ENCODE results near the gene UPP2. TPM values are rescaled to one million over a fixed set of nuclear protein-coding genes. Genes with fewer than 3 reads are reported as not detected.

Gene UPP2
- total and polyA plus RNA-seq, 4 donors: 0.51 to 9.0 (median 1.3) TPM

DNA sequence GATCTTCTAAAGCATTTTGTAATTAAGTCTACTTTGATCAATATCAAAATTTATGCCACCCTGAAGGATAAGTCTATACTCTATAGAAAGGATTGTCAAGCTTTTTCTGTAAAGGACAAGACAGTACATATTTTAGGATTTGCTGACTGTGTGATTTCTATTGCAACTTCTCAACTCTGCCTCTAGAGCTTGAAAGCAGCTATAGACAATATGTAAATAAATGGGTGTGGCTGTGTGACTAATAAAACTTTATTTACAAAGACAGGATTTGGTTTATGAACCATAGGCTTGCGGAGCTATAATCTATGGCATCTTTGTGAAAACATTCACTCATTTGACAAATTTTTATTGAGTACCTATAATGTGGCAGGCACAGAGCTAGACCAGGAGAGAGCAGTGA is 18.4 kb downstream of the UPP2 start:
- no peaks in the 10 kb centered on the region for H3K27me3 ChIP-seq (ENCODE audit: control insufficient read depth in 4 of 4, insufficient read depth in 4 of 4, low read length in 3 of 4)
- H3K9me3 ChIP-seq (ENCODE audit: control insufficient read depth in 4 of 4, low read length in 3 of 4): no peaks in the 10 kb centered on the region
- H3K4me3 ChIP-seq (ENCODE audit: low read depth in 1 of 3, low read length in 3 of 3): no peak overlapping the region
- WGBS: 86% methylated on average over 1 of the region's 1 CpG
- DNase-seq (ENCODE audit: low spot score): no peak
- H3K4me1 ChIP-seq (ENCODE audit: control insufficient read depth in 4 of 4, insufficient read depth in 4 of 4, low read length in 3 of 4): peaks cover 0 to 7% (median 3%) of the 10 kb centered on the region in 4 donors
- no peaks in the 10 kb centered on the region for H3K36me3 ChIP-seq (ENCODE audit: control insufficient read depth in 4 of 4, insufficient read depth in 3 of 4, low read depth in 1 of 4, low read length in 3 of 4)
- no peak for TF ChIP-seq EGR1 (IDR thresholded peaks at IDR 0.05; ENCODE audit: low read depth in 2 of 2)
- TF ChIP-seq TAF1 (conservative IDR thresholded peaks at IDR 0.05): no peak
- TF ChIP-seq, protein P1, sequence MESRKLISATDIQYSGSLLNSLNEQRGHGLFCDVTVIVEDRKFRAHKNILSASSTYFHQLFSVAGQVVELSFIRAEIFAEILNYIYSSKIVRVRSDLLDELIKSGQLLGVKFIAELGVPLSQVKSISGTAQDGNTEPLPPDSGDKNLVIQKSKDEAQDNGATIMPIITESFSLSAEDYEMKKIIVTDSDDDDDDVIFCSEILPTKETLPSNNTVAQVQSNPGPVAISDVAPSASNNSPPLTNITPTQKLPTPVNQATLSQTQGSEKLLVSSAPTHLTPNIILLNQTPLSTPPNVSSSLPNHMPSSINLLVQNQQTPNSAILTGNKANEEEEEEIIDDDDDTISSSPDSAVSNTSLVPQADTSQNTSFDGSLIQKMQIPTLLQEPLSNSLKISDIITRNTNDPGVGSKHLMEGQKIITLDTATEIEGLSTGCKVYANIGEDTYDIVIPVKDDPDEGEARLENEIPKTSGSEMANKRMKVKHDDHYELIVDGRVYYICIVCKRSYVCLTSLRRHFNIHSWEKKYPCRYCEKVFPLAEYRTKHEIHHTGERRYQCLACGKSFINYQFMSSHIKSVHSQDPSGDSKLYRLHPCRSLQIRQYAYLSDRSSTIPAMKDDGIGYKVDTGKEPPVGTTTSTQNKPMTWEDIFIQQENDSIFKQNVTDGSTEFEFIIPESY (IDR thresholded peaks at IDR 0.05): no peak
- no peak for TF ChIP-seq HNF4G (IDR thresholded peaks at IDR 0.05)
- no peak for TF ChIP-seq CTCF (IDR thresholded peaks at IDR 0.05; ENCODE audit: low read depth, low read length, missing input control)
- no peak for TF ChIP-seq MAX (IDR thresholded peaks at IDR 0.05)
- TF ChIP-seq, protein P2, sequence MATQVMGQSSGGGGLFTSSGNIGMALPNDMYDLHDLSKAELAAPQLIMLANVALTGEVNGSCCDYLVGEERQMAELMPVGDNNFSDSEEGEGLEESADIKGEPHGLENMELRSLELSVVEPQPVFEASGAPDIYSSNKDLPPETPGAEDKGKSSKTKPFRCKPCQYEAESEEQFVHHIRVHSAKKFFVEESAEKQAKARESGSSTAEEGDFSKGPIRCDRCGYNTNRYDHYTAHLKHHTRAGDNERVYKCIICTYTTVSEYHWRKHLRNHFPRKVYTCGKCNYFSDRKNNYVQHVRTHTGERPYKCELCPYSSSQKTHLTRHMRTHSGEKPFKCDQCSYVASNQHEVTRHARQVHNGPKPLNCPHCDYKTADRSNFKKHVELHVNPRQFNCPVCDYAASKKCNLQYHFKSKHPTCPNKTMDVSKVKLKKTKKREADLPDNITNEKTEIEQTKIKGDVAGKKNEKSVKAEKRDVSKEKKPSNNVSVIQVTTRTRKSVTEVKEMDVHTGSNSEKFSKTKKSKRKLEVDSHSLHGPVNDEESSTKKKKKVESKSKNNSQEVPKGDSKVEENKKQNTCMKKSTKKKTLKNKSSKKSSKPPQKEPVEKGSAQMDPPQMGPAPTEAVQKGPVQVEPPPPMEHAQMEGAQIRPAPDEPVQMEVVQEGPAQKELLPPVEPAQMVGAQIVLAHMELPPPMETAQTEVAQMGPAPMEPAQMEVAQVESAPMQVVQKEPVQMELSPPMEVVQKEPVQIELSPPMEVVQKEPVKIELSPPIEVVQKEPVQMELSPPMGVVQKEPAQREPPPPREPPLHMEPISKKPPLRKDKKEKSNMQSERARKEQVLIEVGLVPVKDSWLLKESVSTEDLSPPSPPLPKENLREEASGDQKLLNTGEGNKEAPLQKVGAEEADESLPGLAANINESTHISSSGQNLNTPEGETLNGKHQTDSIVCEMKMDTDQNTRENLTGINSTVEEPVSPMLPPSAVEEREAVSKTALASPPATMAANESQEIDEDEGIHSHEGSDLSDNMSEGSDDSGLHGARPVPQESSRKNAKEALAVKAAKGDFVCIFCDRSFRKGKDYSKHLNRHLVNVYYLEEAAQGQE (IDR thresholded peaks at IDR 0.05): no peak
- TF ChIP-seq FOXA1 (IDR thresholded peaks at IDR 0.05): no peak
- no peak for TF ChIP-seq RXRA (IDR thresholded peaks at IDR 0.05)
- no peak for TF ChIP-seq HNF4A (conservative IDR thresholded peaks at IDR 0.05)
- no peak for TF ChIP-seq JUND (IDR thresholded peaks at IDR 0.05)
- TF ChIP-seq NR2F2 (IDR thresholded peaks at IDR 0.05): no peak
- TF ChIP-seq, protein P3, sequence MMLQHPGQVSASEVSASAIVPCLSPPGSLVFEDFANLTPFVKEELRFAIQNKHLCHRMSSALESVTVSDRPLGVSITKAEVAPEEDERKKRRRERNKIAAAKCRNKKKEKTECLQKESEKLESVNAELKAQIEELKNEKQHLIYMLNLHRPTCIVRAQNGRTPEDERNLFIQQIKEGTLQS (IDR thresholded peaks at IDR 0.05): no peak
- TF ChIP-seq YY1 (IDR thresholded peaks at IDR 0.05): no peak
- TF ChIP-seq SP1 (IDR thresholded peaks at IDR 0.05): no peak
- no peak overlapping the region for H3K9ac ChIP-seq (ENCODE audit: low read depth in 1 of 2, low read length in 2 of 2)
- H3K27ac ChIP-seq (ENCODE audit: low read depth in 1 of 2, low read length in 2 of 2): no peak overlapping the region
